Mesenteric fat pad (tissue), 1 donor: Measurements from ENCODE around the gene GDPD3. TPM values are rescaled to one million over a fixed set of nuclear protein-coding genes. Genes with fewer than 3 reads are reported as not detected.

Experiments used
- DNase-seq: peaks from one replicate; pipeline ENCODE4 v3.0.0-alpha.2; 2020; ENCODE audit warnings: low spot score
- long read RNA-seq: library from polyadenylated mRNA; unstranded; transcript quantifications from one replicate; pipeline ENCODE4 v2.0.0, GENCODE V29; 2020
- total RNA-seq: library from RNA; stranded (reverse); fragmentation: NEBNext Ultra II Directional; extraction: Animal tissue kit (Norgen Biotek cat#: 25700); gene quantifications from one replicate; pipeline ENCODE4 v1.2.1, GENCODE V29; 2021
- donor health status: DM: yes; HTN: yes; CAD: no.

Gene GDPD3, protein sequence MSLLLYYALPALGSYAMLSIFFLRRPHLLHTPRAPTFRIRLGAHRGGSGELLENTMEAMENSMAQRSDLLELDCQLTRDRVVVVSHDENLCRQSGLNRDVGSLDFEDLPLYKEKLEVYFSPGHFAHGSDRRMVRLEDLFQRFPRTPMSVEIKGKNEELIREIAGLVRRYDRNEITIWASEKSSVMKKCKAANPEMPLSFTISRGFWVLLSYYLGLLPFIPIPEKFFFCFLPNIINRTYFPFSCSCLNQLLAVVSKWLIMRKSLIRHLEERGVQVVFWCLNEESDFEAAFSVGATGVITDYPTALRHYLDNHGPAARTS
- total RNA-seq: 4.3 TPM
- long read RNA-seq: 0 reads

DNA sequence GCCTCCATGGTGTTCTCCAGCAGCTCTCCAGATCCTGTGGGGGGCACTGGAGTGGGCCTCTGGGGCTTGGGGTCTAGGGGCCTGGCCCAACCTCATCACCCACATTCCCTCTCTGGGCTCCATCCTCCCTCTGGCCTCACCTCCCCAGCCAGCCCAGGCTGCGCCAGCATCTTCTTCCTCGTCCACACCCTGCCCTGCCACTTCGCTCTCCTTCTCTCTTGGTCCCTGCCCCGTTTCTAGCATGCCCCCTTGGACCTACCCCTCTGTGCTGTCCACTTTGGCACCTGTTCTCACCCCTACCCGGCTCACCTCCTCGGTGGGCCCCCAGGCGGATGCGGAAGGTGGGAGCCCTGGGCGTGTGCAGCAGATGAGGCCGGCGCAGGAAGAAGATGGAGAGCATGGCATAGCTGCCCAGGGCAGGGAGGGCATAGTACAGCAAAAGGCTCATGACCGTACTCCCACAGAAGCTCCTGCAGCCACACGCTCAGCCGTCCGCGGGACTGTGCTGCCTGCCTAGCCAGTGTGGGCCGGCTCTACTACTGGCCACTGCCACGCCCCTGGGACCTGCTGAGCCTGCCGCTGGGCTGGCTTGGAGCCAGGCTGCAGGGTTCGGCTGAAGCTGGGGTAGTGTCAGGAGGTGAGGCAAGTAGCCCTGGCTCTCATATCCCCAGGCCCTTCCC, at the start of gene GDPD3:
GDPD3 (minus strand) TSS at position 507 of the 680 bp plus-strand sequence; CDS start at position 448, 59 bp downstream.
- DNase-seq: no peak

DNA sequence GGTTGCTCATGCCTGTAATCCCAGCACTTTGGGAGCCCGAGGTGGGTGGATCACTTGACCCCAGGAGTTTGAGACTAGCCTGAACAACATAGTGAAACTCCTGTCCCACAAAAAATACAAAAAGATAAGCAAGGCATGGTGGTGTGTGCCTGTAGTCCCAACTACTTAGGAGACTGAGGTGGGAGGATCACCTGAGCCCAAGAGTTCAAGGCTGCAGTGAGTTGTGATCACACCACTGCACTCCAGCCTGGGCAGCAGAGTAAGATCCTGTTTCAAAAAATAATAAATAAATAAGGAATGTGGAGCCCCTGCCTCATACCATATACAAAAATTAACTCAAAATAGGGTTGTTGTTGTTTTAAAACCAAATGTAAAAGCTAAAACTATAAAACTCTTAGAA, 43.9 kb upstream of the GDPD3 start:
- DNase-seq: no peak

DNA sequence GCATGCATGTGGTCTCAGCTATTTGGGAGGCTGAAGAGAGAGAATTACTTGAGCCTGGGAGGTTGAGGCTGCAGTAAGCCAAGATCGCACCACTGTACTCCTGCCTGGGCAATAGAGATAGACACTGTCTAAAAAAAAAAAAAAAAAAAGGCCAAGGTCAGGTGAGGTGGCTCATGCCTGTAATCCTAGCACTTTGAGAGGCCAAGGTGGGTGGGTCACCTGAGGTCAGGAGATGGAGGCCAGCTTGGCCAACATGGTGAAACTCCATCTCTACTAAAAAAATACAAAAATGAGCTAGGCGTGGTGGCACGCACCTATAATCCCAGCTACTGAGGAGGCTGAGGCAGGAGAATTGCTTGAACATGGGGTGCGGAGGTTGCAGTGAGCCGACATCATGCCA, 41.9 kb upstream of the GDPD3 start:
- DNase-seq: no peak

- no peak for DNase-seq
Observed at GRCh38 chr16:30152517-30152916, 39.2 kb upstream of the GDPD3 start.

DNA sequence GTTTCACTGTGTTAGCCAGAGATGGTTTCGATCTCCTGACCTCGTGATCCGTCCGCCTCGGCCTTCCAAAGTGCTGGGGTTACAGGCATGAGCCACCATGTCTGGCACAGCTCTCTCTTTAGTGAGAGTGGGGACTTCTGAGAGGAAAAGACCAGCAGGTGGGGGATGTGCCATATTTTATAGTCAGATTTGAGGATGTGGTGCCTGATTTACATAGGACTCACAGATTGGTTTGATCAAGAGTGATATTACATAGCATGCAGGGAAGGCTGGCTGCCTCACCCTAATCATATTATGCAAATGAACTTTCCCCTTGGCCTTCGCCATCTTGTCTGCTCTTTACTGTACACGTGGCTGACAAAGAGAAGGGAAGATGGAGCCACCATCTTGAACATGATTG, 37.8 kb upstream of the GDPD3 start:
- DNase-seq: no peak

DNA sequence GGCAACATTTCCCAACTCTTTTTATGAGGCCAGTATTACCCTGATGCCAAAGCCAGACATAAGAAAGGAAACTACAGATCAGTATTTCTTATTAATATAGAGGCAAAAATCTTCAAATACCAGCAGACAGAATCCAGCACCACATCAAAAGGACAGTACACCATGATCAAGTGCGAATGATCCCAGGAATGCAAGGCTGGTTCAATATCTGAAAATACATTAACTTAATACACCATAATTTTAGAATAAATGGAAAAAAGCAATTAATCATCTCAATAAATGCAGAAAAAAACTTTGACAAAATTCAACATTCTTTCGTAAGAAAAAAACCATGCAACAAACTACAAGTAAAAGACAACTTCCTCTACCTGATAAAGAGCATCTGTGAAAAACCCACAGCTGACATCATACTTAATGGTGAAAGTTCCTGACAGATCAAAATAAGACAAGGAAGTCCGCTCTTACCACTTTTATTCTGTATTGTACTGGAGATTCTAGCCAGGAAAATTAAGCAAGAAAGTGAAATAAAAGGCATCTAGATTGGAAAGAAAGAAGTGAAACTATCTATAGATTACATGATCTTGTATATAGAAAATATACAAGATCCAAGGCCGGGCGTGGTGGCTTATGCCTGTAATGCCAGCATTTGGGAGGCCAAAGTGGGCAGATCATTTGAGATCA, 36.1 kb upstream of the GDPD3 start:
- DNase-seq: no peak

- DNase-seq: no peak
Observed at GRCh38 chr16:30147843-30148510, 34.6 kb upstream of the GDPD3 start.

DNA sequence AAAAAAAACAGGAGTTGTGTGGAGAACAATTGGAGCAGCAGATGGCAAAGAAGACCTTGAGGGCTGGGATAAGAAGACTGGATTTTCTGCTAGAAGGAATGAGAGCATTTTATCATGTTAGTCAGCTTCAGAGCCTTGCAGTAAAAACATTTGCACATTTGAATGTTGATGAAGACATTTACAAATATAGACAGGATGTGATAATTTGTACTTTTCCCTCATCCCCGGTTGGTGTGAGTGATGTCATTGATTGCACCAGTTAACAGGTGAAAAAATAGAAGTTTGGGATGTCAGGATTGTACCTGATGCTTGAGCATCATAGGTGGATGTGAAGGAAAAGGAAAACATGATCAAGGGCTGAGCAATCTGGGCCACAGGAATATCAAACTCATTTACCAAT, 32.3 kb upstream of the GDPD3 start:
- no peak for DNase-seq

GRCh38 chr16:30144917-30145316, 31.6 kb upstream of the GDPD3 start:
- DNase-seq: no peak

DNA sequence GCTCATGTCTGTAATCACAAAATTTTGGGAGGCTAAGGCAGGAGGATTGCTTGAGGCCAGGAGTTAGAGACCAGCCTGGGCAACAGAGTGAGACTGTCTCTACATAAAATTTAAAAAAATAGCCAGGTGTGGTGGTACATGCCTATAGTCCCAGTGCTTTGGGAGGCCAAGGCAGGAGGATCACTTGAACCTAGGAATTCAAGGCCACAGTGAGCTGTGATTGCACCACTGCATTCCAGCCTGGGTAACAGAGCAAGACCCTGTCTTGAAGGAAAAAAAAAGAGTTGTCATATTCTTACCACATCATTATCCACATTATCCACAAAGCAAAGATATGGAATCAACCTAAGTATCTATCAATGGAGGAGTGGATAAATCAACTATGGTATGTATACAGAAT, 30.7 kb upstream of the GDPD3 start:
- no peak for DNase-seq

DNA sequence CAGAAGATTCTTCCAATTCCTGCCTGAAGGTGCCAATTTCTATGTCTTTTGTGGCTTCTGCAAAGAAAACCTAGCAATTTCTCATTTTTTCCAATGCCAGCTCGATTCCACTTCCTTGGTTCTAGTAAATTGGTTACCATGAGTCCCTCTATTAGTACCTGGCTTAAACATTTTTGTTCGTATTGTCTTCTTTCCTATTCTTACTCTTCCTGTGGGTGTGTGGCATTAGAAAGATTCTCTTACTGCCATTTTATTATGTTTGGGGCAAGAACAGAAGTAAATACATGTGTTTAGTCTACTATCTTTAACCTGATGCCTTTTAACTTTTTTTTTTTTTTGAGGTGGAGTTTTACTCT, 30.0 kb upstream of the GDPD3 start:
- DNase-seq: no peak

GRCh38 chr16:30142672-30143346, 29.5 kb upstream of the GDPD3 start:
- no peak for DNase-seq

DNA sequence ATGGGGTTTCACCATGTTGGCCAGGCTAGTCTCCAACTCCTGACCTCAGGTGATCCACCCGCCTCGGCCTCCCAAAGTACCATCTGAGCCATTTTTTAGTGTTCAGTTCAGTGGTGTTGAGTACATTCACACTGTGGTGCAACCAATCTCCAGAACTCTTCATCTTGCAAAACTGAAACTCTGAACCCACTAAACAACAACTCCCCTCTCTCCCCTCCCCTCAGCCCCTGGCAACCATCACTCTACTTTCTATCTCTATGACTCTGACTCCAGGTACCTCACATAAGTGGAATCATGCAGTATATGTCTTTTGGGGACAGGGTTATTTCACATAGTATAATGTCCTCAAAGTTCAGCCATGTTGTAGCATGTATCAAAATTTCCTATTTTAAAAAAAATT, 28.4 kb upstream of the GDPD3 start:
- DNase-seq: no peak

- no peak for DNase-seq
Observed at GRCh38 chr16:30139583-30140481, 26.5 kb upstream of the GDPD3 start.

- DNase-seq: no peak
Observed at GRCh38 chr16:30137897-30138296, 24.6 kb upstream of the GDPD3 start.

DNA sequence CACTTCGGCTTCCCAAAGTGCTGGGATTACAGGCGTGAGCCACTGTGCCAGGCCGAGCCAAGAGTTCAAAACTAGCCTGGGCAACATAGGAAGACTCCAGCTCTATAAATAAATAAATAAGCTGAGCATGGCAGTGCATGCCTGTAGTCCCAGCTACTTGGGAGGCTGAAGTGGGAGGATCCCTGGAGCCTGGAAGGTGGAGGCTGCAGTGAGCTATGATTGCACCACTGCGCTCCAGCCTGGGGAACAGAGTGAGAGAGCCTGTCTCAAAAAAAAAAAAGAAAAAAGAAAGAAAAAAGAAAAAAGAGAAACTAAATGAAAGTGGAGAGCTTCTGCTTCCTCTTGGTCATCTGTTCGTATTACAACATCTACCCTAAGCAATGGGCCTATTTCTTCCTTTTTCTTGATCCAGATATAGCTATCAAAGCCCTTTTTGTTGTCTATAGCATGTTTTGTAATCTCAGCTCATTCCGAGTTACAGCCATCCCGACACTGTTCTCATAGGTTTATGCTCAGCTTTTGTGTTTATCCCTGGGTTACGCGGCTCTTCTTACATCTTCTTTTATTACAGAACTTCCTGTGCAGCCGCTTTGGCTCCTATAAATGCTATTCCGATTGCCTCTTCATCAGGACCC, 23.8 kb upstream of the GDPD3 start:
- DNase-seq: no peak

DNA sequence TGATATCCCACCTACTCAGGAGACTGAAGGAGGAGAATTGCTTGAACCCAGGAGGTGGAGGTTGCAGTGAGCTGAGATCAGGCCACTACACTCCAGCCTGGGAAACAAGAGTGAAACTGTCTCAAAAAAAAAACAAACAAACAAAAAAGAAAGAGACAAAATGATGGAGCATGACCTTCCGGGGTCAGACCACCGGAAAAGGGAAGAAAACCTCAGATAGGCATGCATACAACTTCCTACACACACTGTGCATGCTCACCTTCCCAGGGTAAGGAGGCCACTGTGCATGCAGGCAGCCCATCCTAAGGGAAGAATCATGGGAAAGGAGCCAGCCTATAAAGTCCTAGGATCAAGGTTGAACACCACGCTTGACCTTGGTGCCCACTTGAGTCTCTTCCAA, 19.3 kb upstream of the GDPD3 start:
- DNase-seq: no peak

DNA sequence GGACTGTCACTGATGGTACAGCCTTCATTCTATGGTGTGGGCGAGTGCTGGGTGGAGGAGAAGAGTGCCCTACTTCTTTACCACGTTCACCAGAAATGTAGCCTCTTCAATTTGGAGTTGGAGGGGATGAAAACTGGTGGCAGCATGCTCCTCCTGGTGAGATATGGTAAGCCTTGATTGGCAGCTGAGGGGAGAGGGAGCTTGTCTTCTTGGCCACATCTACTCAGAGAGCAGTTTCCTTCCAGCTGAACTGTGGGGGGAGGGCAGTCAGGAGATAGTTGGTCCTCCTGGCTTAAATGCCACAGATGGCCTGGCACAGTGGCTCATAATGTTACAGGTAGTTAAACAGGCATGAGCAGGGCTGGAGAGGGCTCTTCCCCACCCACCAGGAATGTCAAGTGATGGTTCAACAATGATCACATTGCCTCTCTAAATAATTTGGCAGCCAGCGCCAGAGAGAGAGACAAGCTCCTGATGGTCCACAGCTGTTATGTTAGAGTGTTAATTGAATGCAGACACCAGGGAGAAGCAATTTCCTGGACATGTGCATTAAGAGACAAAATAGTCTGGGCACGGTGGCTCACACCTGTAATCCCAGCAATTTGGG, 18.6 kb upstream of the GDPD3 start:
- no peak for DNase-seq

GRCh38 chr16:30127993-30128392, 14.7 kb upstream of the GDPD3 start:
- DNase-seq: no peak
